GM03348 (cell line): Measurements from ENCODE around the gene OTULINL.

Experiments
- DNase-seq: peaks from one replicate; pipeline ENCODE4 v3.0.0; 2012; ENCODE audit warnings: low spot score

Gene OTULINL

DNA sequence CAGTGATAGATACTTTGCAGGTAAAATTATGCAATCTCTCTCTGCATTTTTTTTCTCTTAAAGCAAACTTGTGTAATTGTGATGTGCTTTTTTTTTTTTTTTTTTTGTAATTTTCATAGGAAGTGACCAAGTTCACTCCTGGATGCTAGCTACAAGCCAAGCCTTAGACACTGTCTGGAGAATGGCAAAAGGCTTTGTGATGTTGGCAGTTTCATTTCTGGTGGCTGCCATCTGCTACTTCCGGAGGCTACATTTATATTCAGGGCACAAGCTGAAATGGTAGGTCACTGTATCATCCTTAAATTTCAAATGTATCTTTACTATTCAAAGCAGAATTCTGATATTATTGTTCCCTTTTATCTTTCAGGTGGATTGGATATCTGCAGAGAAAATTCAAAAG, 19.3 kb downstream of the OTULINL start:
- no peak for DNase-seq

DNA sequence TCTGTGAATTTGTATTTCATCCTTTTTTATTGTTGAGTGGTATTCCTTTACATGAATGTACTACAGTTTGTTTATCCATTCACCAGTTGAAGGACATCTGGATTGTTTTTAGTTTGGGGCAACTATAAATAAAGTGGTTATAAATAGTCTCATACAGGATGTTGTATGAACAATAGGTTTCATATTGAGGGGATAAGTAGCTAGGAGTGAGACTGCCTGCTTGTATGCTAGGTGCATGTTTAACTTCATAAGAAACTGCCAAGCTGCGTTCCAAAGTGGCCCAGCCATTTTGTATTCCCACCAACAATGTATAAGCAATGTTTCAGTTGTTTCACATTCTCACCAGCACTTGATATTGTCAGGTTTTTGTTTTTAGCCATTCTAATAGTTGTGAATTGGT, 21.5 kb downstream of the OTULINL start:
- no peak for DNase-seq

DNA sequence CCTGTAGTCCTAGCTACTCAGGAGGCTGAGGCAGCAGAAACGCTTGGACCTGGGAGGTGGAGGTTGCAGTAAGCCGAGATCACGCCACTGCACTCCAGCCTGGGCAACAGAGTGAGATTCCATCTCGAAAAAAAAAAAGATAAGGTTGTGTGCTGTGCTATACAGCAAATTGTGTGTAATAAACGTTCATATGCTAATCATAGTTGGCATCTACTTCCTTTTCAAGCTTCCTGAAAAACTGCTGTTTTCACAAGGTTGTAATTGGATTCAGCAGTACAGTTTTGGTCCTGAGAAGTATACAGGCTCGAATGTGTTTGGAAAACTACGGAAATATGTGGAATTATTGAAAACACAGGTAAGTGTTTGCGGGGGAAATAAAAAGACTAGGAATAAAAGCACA, 25.5 kb downstream of the OTULINL start:
- DNase-seq = no peak

DNA sequence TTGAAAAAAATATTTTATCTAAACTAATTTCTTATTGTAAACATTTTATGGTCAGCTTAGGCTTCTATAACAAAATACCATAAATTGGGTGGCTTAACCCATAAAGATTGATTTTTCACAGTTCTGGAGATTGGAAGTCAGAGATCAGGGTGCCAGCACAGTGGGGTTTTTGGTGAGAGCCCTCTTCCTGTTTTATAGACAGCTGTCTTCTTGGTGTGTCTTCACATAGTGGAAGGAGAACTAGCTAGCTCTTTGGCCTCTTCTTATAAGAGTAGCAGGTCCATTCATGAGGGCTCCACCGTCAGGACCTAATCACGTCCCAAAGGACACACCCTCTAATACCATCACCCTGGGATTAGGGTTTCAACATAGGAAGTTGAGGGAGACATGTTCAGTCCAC, 26.6 kb downstream of the OTULINL start:
- DNase-seq = no peak

DNA sequence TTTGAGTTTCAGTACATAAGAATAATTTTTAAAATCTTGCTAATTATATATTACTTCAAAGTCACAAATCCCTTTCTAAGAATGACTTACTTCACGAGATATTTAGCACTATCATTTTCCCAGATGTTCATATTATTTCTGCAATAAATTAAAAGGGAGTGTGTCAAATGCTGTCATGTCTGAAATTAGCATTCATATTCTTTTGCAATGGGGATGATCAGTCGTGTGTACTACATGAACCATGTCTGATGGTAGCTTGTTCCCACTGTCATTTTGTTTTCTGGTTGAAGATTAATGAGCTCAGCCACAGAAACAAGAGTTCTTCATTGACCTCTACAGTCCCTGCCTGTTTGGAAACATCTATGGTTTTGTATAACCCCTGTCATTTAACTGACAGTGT, 30.1 kb downstream of the OTULINL start:
- no peak for DNase-seq

DNA sequence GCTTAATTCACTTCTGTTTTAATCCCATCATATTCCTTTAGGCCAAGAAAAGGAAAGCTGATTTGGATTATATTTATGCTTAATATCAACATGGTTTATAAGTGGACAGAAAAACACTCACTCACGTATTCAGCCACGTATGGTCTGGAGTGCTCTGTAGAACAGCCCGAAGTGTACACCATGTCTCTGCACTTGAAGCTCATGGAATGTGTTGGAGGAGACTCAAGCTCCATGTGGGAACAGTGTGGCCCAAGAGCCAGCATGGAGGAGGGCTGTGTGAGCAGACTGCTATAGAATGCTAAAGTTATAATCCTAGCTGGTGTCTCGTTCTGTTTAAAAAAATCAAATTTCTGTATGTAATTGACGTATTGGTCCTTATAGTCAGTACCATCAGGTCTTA, 32.9 kb downstream of the OTULINL start:
- no peak for DNase-seq

DNA sequence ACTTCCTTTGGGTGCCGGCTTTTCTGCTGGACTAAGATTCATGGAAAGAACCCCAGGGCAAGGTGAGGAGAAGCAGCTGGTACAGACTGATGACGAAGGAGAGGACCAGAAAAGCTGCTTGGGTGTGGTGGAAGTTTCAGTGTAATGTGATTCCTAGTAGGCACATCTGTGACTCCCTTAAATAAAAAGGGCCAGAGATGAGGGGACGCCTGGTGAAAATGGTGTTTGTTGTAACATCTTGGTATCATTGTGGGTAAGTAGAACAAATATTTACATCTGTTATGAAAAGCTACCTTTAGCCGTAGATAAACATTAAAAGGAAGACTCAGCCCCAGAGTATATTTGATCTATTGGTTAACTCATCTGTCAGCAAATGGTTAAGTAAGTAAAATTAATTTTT, 33.8 kb downstream of the OTULINL start:
- no peak for DNase-seq

DNA sequence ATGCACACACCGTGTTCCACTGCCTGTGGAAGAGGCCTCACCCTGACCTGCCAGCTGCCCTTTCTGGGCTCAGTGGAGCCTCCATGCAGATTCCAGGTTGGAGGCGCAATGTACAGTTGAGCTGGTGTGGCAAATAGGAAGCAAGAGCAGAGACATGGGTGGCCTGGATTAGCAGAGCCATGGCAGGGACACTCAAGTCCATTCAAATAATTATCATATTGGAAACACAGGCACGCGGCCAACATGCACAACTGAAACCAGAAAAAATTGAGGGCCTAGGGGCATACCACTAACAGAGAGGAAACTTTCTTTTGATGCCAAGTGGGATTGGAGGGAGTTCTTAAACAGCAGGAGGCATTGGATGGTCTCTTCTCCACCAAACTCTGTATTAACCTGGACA, 35.8 kb downstream of the OTULINL start:
- DNase-seq = no peak

DNA sequence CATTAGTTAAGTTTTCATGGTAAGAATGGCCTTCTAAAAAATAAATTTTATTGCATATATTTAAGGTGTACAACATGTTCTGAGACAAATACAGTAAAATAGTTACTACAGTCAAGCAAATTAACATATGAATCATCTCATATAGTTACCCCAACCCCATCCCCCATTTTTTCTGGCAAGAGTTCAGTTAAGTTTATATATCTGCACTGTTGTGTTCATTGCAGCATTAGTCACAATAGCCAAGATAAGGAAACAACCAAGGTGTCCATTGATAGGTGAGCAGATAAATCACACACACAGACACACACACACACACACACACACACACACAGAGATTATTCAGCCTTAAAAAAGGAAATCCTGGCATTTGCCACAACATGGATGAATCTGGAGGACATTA, 45.7 kb downstream of the OTULINL start:
- DNase-seq = no peak

DNA sequence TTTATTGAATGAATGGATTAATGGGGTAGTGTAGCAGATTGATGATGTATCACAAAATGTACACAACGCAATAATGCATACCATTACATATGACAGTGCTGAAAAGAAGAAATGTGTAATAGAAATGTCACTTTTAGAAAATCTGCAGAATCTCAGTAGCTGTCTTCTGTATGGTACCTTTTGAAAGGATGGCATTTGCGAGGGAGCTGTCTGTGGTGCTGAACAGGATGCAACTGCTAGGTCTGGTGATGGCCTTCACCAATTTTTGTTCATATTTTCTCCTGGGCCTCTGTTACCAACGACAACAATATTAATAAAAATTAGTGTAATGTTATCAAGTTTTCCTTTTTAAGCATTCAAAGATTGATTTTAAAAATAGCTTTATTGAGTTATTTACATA, 46.8 kb downstream of the OTULINL start:
- peak; percentile 67 for DNase-seq

DNA sequence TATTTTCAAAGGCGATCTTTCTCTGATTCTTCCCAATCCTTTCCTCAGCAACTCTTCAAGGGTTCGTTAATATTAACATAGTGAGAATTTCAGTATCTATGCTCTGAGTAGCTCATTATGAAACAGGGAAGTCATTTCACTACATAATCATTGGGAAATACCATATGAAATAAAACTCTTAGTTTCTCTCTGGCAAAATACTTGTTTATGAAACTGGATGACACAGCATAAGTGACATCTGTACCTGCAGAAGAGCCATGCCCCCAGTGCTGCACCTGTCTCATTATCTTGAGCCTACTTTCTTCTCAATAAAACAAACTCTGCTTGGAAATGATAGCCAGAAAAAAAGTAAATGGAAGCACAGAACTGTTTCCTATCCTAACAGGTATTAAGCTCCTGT, 49.1 kb downstream of the OTULINL start:
- no peak for DNase-seq

DNA sequence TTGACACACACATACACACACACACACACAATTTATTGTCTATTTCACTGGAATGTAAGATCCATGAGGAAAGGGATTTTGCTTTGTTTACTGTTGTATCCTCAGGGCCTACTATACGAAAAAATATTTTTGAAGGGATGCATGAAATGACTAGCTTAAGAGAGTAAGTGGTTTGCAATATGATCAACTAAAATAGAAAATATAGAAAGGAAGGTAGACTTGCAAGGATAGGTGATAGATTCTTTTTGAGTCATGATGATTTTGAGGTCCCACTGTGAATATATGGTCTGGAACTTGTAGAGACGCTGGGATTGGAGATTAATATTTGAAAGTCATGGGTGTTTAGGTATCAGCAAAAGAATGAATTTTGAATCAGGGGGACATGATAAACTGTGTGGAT, 54.1 kb downstream of the OTULINL start:
- no peak for DNase-seq

DNA sequence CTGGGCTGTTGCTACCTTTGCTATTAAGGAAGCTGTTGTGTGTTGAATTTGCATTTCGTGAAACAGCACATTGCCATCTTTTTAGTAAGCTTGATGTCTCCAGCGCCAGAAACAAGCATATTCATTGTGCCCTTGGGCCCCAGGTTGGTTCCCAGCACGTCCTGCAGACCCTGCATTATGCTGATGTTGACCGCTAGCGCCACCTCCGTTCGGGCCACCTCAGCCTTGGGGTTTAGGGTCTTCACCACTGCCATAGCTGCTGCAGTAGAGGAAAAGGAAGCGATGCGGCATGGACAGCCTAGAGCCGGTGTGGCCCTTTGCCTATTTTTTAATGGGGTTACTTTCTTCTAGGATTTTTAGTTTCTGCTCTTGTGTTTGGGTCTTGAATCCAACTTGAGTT, 59.2 kb downstream of the OTULINL start:
- no peak for DNase-seq

DNA sequence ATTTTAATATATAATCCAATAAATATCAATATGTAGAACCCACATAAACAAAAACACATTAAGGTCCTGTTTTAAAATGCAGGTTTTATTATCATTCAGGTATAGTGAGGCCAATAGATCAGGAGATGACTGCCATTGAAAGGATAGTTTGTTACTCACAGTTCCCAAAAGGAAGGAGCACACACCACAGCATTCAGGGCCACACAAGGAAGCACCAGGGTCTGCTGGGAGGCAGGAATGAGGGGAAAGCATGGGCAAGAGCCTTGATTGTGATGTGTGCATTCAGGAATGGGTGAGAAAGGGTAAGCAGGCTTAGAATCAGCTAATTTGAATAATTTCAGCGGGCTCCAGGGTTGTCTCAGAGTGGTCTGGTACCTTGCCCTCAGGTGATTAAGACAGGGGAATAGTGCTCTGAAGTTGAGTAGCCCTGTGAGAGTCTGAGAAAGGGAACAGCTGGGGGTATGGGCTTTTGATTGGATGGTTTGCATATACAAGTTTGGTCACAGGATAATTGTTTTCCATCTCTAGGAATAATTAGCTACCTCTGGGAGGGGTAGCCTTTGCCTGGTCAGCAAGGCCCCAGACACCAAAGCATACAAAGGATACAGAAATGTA, 63.1 kb downstream of the OTULINL start:
- DNase-seq = no peak

DNA sequence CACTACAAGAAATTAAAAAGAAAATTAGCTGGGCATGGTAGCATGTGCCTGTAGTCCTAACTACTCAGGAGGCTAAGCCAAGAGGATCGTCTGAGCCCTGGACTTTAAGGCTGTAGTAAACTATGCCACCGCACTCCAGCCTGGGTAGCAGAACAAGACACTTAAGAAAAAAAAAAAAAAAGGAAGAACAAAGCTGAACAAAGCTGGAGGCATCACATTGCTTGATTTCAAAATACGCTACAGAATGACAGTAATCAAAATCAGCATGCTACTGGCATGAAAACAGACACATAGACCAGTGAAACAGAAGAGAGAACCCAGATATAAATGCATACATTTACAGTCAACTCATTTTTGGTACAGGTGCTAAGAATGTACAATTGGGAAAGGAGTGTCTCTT, 68.5 kb downstream of the OTULINL start:
- no peak for DNase-seq

DNA sequence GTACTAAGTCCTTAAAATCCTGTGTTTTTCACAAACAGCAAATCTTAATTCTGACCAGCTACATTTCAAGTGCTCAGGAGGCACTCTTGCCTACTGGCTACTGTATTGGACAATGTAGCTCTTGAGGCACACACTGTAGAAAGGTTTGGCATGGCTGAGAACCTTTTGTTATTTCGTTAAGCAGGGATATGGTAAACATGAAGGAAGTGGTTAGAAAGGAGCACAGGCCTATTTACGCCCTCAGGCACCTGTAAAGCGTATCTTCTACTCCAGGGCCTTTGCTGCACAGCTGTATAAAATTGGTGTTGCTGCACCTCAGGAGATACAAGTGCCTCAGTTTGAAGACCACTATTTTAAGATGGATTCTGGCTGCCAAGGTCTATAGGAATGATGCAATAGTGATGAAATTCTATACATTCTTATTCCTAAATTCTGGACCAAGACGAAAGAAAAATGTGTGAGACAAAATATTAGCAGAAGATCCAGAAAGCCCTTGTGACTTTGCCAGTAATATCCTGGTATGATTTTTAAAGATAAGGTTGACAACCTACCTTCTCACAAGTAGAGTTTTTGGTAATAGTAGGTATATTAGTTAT, 73.7 kb downstream of the OTULINL start:
- DNase-seq = no peak

DNA sequence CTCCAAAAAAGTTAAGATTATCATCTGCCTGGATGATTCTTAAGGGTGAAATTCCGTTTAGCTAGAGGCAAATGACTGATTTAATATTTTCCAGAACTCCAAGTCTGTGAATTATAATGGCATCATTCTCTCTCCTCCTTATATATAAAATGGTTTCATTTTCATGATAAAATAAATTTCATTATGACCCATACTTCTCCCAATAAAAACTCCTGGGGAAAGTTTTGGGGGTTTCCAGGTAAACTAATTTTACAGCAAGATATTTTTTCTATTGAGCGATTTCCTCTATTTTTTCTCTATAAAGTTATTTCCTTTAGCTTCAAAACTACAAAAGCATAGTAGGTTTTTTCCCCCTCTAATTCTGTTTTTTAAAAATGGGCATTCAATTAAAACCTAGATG, 75.3 kb downstream of the OTULINL start:
- DNase-seq = no peak

DNA sequence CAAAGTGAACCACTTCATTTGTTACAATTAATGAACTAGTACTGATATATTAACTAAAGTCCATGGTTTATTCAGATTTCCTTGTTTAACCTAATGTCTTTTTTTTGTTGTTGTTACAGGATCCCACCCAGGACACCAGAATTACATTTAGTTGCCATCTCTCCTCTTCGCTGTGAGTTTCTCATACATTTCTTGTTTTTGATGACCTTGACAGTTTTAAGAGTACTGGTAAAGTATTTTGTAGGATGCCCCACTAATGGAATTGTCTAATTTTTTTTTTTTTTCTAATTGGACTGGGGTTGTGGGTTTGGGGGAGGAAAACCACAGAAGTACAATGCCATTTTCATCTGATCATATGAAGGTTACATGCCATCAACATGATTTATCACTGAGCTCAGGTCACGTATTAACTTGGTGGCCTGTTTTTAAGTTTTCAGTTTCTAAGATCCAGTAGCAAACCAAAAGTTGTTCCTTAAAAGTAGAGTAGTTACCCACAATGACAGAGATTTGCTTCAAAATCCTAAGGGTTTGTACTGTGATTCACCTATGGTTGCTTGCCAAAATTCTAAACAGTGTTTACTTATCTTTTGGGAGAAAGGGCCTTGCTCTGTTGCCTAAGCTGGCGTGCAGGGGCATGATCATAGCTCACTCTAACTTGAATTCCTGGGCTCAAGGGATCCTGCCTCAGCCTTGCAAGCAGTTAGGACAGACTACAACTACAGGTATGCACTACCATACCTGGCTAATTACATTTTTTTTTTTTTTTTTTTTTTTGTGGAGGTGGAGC, 78.4 kb downstream of the OTULINL start:
- DNase-seq = peak; percentile 30

DNA sequence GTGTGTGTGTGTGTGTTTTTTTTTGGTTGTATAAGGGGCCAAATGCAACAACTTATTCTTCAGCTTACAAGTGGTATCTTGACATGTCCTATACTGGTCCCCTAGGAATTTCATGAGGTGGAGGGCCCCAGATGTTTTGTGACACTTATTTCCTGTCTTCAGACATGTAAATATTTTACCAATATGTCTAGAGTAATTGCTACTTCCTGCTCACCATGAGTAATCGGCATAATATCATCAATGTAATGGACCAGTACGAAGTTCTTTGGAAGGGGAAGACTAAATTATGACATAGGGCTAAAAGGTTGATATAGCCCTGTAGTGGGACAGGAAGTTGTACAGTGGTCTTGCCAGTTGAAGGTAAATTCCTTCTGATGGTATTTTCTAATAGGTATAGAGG, 79.2 kb downstream of the OTULINL start:
- no peak for DNase-seq
